GM19238 (cell line): ENCODE data around the gene PRRC2B.
"Not testable (repeated sequence)": the region's sequence is repeated elsewhere in the genome, so short reads cannot be mapped to it uniquely, and the experiment has no call there.

ENCODE experiments used
- DNase-seq: peaks from one replicate; pipeline ENCODE4 v3.0.0; 2011; ENCODE audit warnings: low spot score; ENCODE audit not compliant: insufficient read length

PRRC2B gene

DNA sequence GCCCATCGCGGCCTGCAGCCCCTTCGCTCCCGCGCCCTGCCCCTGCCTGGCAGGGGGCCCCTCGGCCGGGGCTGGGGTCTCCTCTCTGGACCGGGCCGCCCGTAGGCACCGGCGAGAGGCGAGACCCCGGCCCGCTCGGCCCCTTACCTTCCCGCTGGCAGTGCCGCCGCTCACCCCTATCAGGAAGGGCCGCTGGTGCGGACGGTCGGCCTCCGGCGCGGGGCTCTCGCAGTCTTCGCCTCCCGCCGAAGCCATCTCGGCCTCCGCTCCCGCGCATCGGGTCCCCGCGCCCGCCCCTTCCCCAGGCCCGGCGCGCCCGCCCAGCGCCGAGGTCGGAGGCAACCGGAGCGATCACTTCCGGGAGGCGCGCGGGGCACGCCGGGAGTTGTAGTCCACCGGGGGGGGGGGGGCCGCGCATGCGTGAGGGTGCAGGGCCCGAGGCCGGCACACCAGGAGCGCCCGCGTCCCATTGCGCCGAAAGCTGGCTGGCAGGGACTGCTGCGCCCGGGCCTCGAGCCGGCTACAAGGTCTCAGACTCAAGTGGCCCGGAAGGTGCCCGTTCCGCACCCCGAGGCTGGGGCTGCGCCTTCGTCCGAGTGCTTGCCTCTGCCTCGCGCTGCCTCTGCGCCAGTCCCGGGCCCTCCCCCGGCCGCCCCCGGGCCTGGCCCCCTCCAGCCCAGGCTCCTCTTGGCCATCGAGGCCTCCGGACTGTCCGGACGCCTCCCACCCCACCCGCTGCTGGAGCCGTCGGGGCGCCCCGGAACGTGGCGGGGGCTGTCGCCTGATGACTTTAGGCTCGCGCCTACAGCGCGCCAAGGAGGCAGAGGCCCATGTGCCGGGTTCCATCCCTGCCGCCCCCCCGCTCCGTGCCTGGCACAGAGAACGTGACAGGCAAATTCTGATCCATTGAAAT lies 137.3 kb downstream of the PRRC2B start, which contains the start of gene UCK1:
TSS of gene UCK1 (minus strand) at position 344 of the 913 bp plus-strand sequence. CDS start at position 255, 89 bp downstream.
- peak; percentile 98 for DNase-seq

DNA sequence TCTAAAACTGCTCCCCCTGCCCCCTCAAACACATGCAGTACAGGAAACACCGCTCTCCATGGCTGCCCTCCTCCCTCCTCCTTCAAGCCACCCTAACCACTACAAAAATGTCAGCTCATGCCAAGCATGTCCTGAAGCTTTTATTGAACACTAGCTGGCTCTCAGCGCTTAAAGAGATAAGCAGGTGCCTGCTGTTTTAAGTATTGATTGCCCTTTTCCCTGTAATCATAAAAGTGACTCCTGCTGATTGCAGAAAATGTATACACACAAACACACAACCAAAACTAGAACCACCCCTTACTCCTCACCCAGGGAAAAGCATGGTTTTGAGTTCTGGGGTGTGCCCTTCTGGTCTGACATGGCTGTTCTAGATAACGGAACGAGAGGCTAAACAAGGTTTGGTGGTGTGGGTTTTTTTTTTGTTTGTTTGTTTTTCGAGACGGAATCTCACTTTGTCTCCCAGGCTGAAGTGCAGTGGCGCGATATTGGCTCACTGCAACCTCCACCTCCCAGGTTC lies 140.9 kb downstream of the PRRC2B start:
- DNase-seq = no peak

GRCh38 chr9:131537946-131538345 lies 144.1 kb downstream of the PRRC2B start:
- no peak for DNase-seq

DNA sequence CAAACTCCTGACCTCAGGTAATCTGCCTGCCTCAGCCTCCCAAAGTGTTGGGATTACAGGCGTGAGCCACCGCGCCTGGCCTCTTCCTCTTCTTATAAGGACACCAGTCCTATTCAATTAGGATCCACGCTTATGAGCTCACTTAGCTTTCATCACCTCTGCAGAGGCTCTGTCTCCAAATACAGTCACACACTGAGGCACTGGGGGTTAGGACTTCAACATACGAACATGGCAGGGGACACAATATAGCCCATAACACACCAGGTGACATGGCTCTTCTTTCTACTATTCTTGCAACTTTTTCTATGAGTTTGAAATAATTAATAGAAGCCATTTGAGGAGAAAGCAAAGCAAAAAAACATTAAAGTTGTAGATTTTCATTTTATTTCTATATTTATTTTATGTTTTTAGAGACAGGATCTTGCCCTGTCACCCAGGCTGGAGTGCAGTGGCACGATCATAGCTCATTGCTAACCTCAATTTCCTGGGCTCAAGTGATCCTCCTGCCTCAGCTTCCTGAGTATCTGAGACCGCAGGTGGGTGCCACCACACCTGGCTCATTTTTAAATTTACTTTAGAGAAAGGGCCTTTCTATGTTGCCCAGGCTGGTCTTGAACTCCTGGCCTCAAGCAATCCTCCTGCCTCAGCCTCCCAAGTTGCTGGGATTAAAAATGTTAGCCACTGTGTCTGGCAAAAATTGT lies 145.5 kb downstream of the PRRC2B start:
- DNase-seq = no peak

DNA sequence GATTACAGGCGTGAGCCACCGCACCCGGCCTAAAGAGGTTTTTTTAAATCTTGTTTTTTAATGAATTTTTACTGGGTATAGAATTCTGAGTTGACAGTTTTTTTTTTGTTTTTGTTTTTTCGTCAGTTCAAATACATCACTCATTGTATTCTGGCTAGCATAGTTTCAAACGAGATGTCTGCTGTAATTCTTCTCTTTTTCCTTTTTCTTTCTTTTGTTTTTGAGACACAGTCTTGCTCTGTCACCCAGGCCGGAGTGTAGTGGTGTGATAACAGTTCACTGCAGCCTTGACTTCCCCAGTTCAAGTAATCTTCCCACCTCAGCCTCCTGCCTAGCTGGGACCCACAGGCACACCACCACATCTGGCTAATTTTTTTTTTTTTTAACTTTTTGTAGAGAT lies 149.3 kb downstream of the PRRC2B start:
- no peak for DNase-seq

DNA sequence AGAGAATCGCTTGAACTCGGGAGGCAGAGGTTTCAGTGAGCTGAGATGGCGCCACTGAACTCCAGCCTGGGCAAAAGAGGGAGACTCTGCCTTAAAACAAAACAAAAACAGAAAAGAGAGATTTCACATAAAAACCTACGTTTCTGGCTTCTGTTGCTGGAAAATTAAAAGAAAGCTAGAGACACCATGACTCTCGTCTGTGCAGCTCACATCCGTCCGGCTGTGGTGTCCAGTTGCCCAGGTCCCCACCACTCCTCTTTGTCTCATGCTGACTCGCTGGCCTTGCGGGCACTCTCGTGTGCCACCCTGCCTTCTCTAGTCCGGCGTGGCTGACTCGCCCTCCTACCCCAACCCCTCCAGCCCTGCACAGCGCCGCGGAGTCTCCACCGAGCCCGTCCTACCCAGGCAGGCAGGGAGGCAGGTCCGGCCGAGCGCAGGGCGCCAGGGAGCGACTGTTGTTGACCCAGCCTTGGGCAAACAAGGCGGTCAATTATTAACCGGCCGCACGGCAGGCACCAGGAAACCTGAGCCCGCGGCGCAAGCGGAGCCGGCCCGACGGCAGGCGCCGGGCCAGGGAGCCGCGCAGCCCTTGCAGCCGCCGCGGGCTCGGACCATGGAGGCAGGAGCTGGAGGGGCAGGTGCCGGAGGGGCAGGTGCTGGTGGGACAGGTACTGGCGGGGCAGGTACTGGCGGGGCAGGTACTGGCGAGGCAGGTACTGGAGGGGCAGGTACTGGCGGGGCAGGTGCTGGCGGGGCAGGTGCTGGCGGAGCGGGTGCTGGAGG lies 151.3 kb downstream of the PRRC2B start, which contains the start of gene PRRT1B:
TSS of gene PRRT1B (plus strand) at position 521 of the 783 bp plus-strand sequence. CDS start at position 614, 93 bp downstream.
- DNase-seq = no peak

DNA sequence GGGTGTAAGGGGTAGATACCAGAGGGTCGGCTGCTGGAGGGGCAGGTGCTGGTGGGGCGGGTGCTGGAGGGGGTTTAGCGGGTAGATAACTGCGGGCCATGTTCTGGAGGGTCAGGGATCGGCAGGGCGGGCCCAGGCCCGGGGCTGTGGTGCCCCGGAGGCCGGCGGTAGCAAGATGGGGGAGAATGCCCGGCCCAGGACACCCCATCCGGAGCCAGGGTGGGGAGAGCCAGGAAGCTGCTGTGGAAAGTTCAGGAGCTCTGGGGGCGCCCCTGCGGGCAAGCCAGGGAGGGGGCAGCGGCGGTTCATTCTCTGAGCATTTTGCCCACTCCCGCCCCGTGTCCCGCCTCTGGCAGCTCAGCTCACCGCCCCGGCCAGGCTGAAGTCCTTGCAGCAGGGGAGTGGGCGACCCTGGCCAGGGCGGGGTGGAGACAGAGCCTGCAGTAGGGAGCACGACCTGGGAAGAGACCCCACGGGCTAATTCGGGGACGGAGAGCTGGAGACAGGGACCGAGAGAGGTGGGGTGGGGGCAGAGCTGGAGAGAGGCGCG lies 152.0 kb downstream of the PRRC2B start:
- DNase-seq = no peak

DNA sequence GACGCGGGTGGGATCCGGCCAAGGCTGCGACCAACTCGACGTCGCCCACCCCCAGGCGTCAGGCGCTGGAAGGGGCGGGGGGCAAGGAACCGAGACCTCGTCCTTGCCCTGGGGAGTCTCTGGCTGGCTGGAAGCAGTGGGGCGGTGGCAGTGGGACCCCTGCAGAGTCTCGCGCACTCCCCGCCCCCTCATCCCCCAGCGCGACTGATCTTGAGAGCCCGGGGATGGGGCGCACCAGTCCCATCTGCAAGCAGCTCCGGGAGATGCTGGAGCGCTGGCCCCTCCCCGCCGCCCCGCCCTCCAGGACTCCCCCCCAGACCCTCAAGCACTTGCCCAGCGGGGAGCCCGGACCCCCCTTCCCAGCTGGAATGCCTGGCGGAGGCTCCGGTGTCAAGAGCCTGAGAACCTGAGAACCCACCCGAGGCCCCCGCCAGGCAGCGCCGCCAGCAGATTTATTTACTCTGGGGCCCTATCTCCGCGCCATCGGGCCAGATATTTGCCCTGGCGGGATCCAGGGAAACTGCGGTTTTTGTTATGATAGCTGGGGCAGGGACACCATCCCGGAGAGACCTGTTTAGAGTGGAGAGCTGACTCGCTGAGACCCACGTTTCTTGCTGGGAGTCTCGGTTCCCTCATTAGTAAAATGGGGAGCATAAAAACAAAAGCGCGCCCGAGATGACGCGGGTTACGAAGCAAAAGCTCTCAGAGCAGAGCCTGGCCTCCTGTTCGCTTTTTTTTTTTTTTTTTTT lies 152.6 kb downstream of the PRRC2B start:
- DNase-seq = no peak

- DNase-seq = not testable (repeated sequence)
These were observed 155.3 kb downstream of the PRRC2B start for GRCh38 chr9:131549186-131549585.
